ENCODE results near the gene MRFAP1L1. TPM values are rescaled to one million over a fixed set of nuclear protein-coding genes. Genes with fewer than 3 reads are reported as not detected.
"Not testable (repeated sequence)": the region's sequence is repeated elsewhere in the genome, so short reads cannot be mapped to it uniquely, and the experiment has no call there.

The MRFAP1L1 gene
- total RNA-seq, 1 donor from 2014 or later = 36.8 TPM

DNA sequence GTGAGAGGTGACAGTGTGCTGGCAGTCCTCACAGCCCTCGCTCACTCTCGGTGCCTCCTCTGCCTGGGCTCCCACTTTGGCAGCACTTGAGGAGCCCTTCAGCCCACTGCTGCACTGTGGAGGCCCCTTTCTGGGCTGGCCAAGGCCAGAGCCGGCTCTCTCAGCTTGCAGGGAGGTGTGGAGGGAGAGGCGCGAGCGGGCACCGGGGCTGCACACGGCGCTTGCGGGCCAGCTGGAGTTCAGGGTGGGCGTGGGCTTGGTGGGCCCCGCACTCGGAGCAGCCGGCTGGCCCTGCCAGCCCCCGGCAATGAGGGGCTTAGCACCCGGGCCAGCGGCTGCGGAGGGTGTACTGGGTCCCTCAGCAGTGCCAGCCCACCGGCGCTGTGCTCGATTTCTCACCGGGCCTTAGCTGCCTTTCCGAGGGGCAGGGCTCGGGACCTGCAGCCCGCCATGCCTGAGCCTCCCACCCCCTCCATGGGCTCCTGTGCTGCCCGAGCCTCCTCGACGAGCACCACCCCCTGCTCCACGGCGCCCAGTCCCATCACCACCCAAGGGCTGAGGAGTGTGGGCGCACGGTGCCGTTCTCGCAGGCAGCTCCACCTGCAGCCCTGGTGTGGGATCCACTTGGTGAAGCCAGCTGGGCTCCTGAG lies 37.0 kb downstream of the MRFAP1L1 start:
- Histone ChIP-seq H3K79me2 (ENCODE audit: insufficient read depth, low read length) (peaks cover 31% of the 10 kb centered on the region), H4K20me1 (ENCODE audit: insufficient read depth, low read length) (peaks cover 30% of the 10 kb centered on the region), H3K4me1 (ENCODE audit: insufficient read depth, low read length) (peaks cover 31% of the 10 kb centered on the region)
- not testable (repeated sequence) for H2AFZ ChIP-seq (ENCODE audit: low read depth, low read length); H3K4me3 Mint-ChIP-seq (ENCODE audit: unreplicated experiment); H3K4me3 ChIP-seq (ENCODE audit: insufficient read depth, low read depth, low read length); H3K4me2 ChIP-seq (ENCODE audit: low read length); H3K27me3 ChIP-seq (ENCODE audit: insufficient read depth, low read length); H3K36me3 ChIP-seq (ENCODE audit: insufficient read depth, low read length); H3K27ac Mint-ChIP-seq (ENCODE audit: unreplicated experiment); H3K27me3 Mint-ChIP-seq (ENCODE audit: low read depth, unreplicated experiment); H3K9me3 ChIP-seq (ENCODE audit: insufficient read depth, low read depth, low read length); FAIRE-seq; H3K9me3 Mint-ChIP-seq (ENCODE audit: unreplicated experiment); H3K27ac ChIP-seq (ENCODE audit: low read depth, low read length); DNase-seq (ENCODE audit: low read depth); H3K9ac ChIP-seq (ENCODE audit: low read length)
- Mint-ChIP-seq H3K4me1 (ENCODE audit: low read depth, unreplicated experiment) (peaks cover 21% of the 10 kb centered on the region), H3K36me3 (ENCODE audit: low read depth, unreplicated experiment) (peaks cover 12% of the 10 kb centered on the region)

DNA sequence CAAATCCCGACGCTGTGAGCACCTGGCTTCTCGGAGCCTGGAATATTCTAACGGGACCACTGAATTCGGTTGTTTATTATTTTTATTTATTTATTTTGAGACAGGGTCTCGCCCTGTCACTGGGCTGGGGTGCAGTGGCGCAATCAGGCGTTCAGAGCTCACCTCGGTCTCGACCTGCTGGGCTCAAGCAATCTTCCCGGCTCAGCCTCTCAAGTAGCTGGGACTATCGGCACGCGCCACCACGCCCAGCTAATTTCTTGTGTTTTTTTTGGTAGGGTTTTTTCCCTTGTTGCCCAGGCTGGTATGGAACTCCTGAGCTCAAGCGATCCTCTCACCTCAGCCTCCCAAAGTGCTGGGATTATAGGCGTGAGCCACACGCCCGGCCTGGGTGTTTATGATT lies 37.5 kb downstream of the MRFAP1L1 start:
- FAIRE-seq (no peak), DNase-seq (ENCODE audit: low read depth) (no peak)
- no peaks in the 10 kb centered on the region for H3K36me3 ChIP-seq (ENCODE audit: insufficient read depth, low read length)
- no peak overlapping the region for H3K9ac ChIP-seq (ENCODE audit: low read length)
- H3K9me3 ChIP-seq (ENCODE audit: insufficient read depth, low read depth, low read length) = no peaks in the 10 kb centered on the region
- H3K4me3 Mint-ChIP-seq (ENCODE audit: unreplicated experiment) = no peak overlapping the region
- no peak overlapping the region for H3K4me3 ChIP-seq (ENCODE audit: insufficient read depth, low read depth, low read length)
- no peak overlapping the region for H3K27ac Mint-ChIP-seq (ENCODE audit: unreplicated experiment)
- no peak overlapping the region for H2AFZ ChIP-seq (ENCODE audit: low read depth, low read length)
- H3K79me2 ChIP-seq (ENCODE audit: insufficient read depth, low read length) = peaks cover 28% of the 10 kb centered on the region
- peaks cover 9% of the 10 kb centered on the region for H3K36me3 Mint-ChIP-seq (ENCODE audit: low read depth, unreplicated experiment)
- H3K9me3 Mint-ChIP-seq (ENCODE audit: unreplicated experiment) = peaks cover 2% of the 10 kb centered on the region
- H3K4me1 ChIP-seq (ENCODE audit: insufficient read depth, low read length) = peaks cover 31% of the 10 kb centered on the region
- H4K20me1 ChIP-seq (ENCODE audit: insufficient read depth, low read length) = peaks cover 27% of the 10 kb centered on the region
- no peaks in the 10 kb centered on the region for H3K27me3 ChIP-seq (ENCODE audit: insufficient read depth, low read length)
- no peak overlapping the region for H3K4me2 ChIP-seq (ENCODE audit: low read length)
- no peak overlapping the region for H3K27ac ChIP-seq (ENCODE audit: low read depth, low read length)
- H3K27me3 Mint-ChIP-seq (ENCODE audit: low read depth, unreplicated experiment) = no peaks in the 10 kb centered on the region
- H3K4me1 Mint-ChIP-seq (ENCODE audit: low read depth, unreplicated experiment) = peaks cover 19% of the 10 kb centered on the region
- TF ChIP-seq, protein P1, sequence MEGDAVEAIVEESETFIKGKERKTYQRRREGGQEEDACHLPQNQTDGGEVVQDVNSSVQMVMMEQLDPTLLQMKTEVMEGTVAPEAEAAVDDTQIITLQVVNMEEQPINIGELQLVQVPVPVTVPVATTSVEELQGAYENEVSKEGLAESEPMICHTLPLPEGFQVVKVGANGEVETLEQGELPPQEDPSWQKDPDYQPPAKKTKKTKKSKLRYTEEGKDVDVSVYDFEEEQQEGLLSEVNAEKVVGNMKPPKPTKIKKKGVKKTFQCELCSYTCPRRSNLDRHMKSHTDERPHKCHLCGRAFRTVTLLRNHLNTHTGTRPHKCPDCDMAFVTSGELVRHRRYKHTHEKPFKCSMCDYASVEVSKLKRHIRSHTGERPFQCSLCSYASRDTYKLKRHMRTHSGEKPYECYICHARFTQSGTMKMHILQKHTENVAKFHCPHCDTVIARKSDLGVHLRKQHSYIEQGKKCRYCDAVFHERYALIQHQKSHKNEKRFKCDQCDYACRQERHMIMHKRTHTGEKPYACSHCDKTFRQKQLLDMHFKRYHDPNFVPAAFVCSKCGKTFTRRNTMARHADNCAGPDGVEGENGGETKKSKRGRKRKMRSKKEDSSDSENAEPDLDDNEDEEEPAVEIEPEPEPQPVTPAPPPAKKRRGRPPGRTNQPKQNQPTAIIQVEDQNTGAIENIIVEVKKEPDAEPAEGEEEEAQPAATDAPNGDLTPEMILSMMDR (IDR thresholded peaks at IDR 0.05; ENCODE audit: insufficient read depth, low read depth, low read length) = no peak
- no peak for TF ChIP-seq EZH2 (IDR thresholded peaks at IDR 0.05; ENCODE audit: insufficient read depth, low read length)

DNA sequence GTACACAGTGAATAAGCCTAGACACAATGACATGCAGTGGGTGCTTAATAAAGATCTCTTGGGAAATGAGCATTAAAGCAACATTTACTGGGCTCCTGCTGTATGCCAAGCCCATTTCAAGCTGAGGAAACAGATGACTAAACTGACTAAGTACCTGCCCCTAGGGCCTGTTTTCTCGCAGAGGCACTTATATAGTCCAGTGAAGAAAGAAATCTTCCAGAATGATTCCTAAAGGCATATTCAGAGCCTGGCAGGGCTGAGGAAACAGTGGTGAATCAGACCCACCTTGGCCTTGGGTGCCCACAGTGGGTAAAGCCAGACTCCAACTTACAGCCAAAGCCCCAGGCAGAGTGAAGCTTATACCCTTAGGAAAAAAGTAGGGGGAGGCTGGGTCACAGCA lies 38.0 kb downstream of the MRFAP1L1 start:
- DNase-seq (ENCODE audit: low read depth) (no peak), FAIRE-seq (no peak)
- Histone ChIP-seq H3K4me2 (ENCODE audit: low read length) (no peak overlapping the region), H3K36me3 (ENCODE audit: insufficient read depth, low read length) (no peaks in the 10 kb centered on the region), H3K4me1 (ENCODE audit: insufficient read depth, low read length) (peaks cover 31% of the 10 kb centered on the region), H3K79me2 (ENCODE audit: insufficient read depth, low read length) (peaks cover 23% of the 10 kb centered on the region), H3K9me3 (ENCODE audit: insufficient read depth, low read depth, low read length) (no peaks in the 10 kb centered on the region), H3K4me3 (ENCODE audit: insufficient read depth, low read depth, low read length) (no peak overlapping the region), H4K20me1 (ENCODE audit: insufficient read depth, low read length) (peaks cover 22% of the 10 kb centered on the region), H3K9ac (ENCODE audit: low read length) (no peak overlapping the region), H2AFZ (ENCODE audit: low read depth, low read length) (no peak overlapping the region), H3K27me3 (ENCODE audit: insufficient read depth, low read length) (no peaks in the 10 kb centered on the region), H3K27ac (ENCODE audit: low read depth, low read length) (no peak overlapping the region)
- Mint-ChIP-seq H3K4me1 (ENCODE audit: low read depth, unreplicated experiment) (peaks cover 17% of the 10 kb centered on the region), H3K9me3 (ENCODE audit: unreplicated experiment) (peaks cover 2% of the 10 kb centered on the region), H3K36me3 (ENCODE audit: low read depth, unreplicated experiment) (peaks cover 9% of the 10 kb centered on the region), H3K27ac (ENCODE audit: unreplicated experiment) (no peak overlapping the region), H3K4me3 (ENCODE audit: unreplicated experiment) (no peak overlapping the region), H3K27me3 (ENCODE audit: low read depth, unreplicated experiment) (no peaks in the 10 kb centered on the region)
- TF ChIP-seq EZH2 (IDR thresholded peaks at IDR 0.05; ENCODE audit: insufficient read depth, low read length) = no peak
- TF ChIP-seq, protein P1 (IDR thresholded peaks at IDR 0.05; ENCODE audit: insufficient read depth, low read depth, low read length) = no peak

Data from astrocyte (in vitro differentiated cells and primary cell).